ENCODE results near the gene FKBP2.

FKBP2 gene

GRCh38 chr11:64233913-64234586, 6.8 kb upstream of the FKBP2 start, which contains the start of gene VEGFB:
Gene VEGFB (plus strand): TSS chr11:64234584. CDS start chr11:64234834, 250 bp downstream.
- DNase-seq (ENCODE audit: low read depth, low spot score), result no peak
- no peak within 1 kb of the TSS; the same call in 1 of the 2 replicates for H3K27ac ChIP-seq
- peak within 1 kb of the TSS; percentile 68 for H3K9ac ChIP-seq (ENCODE audit: insufficient read length)
- TF ChIP-seq FOXP2 (optimal IDR thresholded peaks at IDR 0.05; ENCODE audit: control extremely low read depth, extremely low read length, insufficient read depth) (no peak), EZH2 (IDR thresholded peaks at IDR 0.05) (no peak), POLR2AphosphoS5 (IDR thresholded peaks at IDR 0.05; ENCODE audit: borderline replicate concordance, low read depth, low read length) (peak; percentile 36; the same call in 1 of the 2 replicates)
- no peaks in the 10 kb centered on the region for H3K9me3 ChIP-seq (ENCODE audit: low read depth, low read length)
- H3K4me3 ChIP-seq, result peak within 1 kb of the TSS; percentile 83
- peaks cover 5% of the 10 kb centered on the region; the same call in 1 of the 2 replicates for H3K36me3 ChIP-seq (ENCODE audit: insufficient read depth, low read length)

GRCh38 chr11:64234647-64235379, 6.1 kb upstream of the FKBP2 start:
- Histone ChIP-seq H3K27ac (no peak overlapping the region; the same call in 1 of the 2 replicates), H3K4me3 (peak overlapping the region; percentile 82)
- DNase-seq (ENCODE audit: low read depth, low spot score), result no peak

GRCh38 chr11:64235437-64236161, 5.3 kb upstream of the FKBP2 start:
- TF ChIP-seq FOXP2 (optimal IDR thresholded peaks at IDR 0.05; ENCODE audit: control extremely low read depth, extremely low read length, insufficient read depth) (no peak), EZH2 (IDR thresholded peaks at IDR 0.05) (no peak), POLR2AphosphoS5 (IDR thresholded peaks at IDR 0.05; ENCODE audit: borderline replicate concordance, low read depth, low read length) (no peak)
- Histone ChIP-seq H3K27ac (no peak overlapping the region), H3K36me3 (ENCODE audit: insufficient read depth, low read length) (peaks cover 5% of the 10 kb centered on the region; the same call in 1 of the 2 replicates), H3K9ac (ENCODE audit: insufficient read length) (no peak overlapping the region), H3K9me3 (ENCODE audit: low read depth, low read length) (no peaks in the 10 kb centered on the region), H3K4me3 (peak overlapping the region; percentile 82)
- no peak for DNase-seq (ENCODE audit: low read depth, low spot score)

More at GRCh38 chr11:64234647-64235379, 6.1 kb upstream of the FKBP2 start:
- Histone ChIP-seq H3K9me3 (ENCODE audit: low read depth, low read length) (no peaks in the 10 kb centered on the region), H3K9ac (ENCODE audit: insufficient read length) (no peak overlapping the region), H3K36me3 (ENCODE audit: insufficient read depth, low read length) (peaks cover 5% of the 10 kb centered on the region; the same call in 1 of the 2 replicates)
- TF ChIP-seq POLR2AphosphoS5 (IDR thresholded peaks at IDR 0.05; ENCODE audit: borderline replicate concordance, low read depth, low read length), result peak; percentile 32; the same call in 1 of the 2 replicates
- TF ChIP-seq FOXP2 (optimal IDR thresholded peaks at IDR 0.05; ENCODE audit: control extremely low read depth, extremely low read length, insufficient read depth), result no peak
- TF ChIP-seq EZH2 (IDR thresholded peaks at IDR 0.05), result no peak

GRCh38 chr11:64237484-64237951, 3.4 kb upstream of the FKBP2 start:
- Histone ChIP-seq H3K27ac (no peak overlapping the region), H3K4me3 (no peak overlapping the region), H3K9ac (ENCODE audit: insufficient read length) (no peak overlapping the region), H3K36me3 (ENCODE audit: insufficient read depth, low read length) (peaks cover 5% of the 10 kb centered on the region; the same call in 1 of the 2 replicates), H3K9me3 (ENCODE audit: low read depth, low read length) (no peaks in the 10 kb centered on the region)
- no peak for DNase-seq (ENCODE audit: low read depth, low spot score)
- TF ChIP-seq FOXP2 (optimal IDR thresholded peaks at IDR 0.05; ENCODE audit: control extremely low read depth, extremely low read length, insufficient read depth) (no peak), EZH2 (IDR thresholded peaks at IDR 0.05) (no peak), POLR2AphosphoS5 (IDR thresholded peaks at IDR 0.05; ENCODE audit: borderline replicate concordance, low read depth, low read length) (no peak)

- H3K36me3 ChIP-seq (ENCODE audit: insufficient read depth, low read length), result peaks cover 5% of the 10 kb centered on the region; the same call in 1 of the 2 replicates
- H3K9me3 ChIP-seq (ENCODE audit: low read depth, low read length), result no peaks in the 10 kb centered on the region
- H3K27ac ChIP-seq, result no peak overlapping the region
- no peak overlapping the region for H3K4me3 ChIP-seq
- no peak for TF ChIP-seq POLR2AphosphoS5 (IDR thresholded peaks at IDR 0.05; ENCODE audit: borderline replicate concordance, low read depth, low read length)
- no peak for TF ChIP-seq EZH2 (IDR thresholded peaks at IDR 0.05)
- no peak for TF ChIP-seq FOXP2 (optimal IDR thresholded peaks at IDR 0.05; ENCODE audit: control extremely low read depth, extremely low read length, insufficient read depth)
- DNase-seq (ENCODE audit: low read depth, low spot score), result no peak
- H3K9ac ChIP-seq (ENCODE audit: insufficient read length), result no peak overlapping the region
These were observed 2.8 kb upstream of the FKBP2 start for GRCh38 chr11:64238076-64238475.

GRCh38 chr11:64238999-64239398, 1.9 kb upstream of the FKBP2 start:
- H3K4me3 ChIP-seq, result no peak overlapping the region
- DNase-seq (ENCODE audit: low read depth, low spot score), result no peak
- H3K36me3 ChIP-seq (ENCODE audit: insufficient read depth, low read length), result peaks cover 6% of the 10 kb centered on the region; the same call in 1 of the 2 replicates
- H3K9me3 ChIP-seq (ENCODE audit: low read depth, low read length), result no peaks in the 10 kb centered on the region
- H3K9ac ChIP-seq (ENCODE audit: insufficient read length), result no peak overlapping the region
- TF ChIP-seq FOXP2 (optimal IDR thresholded peaks at IDR 0.05; ENCODE audit: control extremely low read depth, extremely low read length, insufficient read depth) (no peak), EZH2 (IDR thresholded peaks at IDR 0.05) (no peak), POLR2AphosphoS5 (IDR thresholded peaks at IDR 0.05; ENCODE audit: borderline replicate concordance, low read depth, low read length) (no peak)
- peak overlapping the region; percentile 46 for H3K27ac ChIP-seq

GRCh38 chr11:64239662-64240434, 1.0 kb upstream of the FKBP2 start:
- Histone ChIP-seq H3K4me3 (peak overlapping the region; percentile 99), H3K27ac (peak overlapping the region; percentile 93), H3K36me3 (ENCODE audit: insufficient read depth, low read length) (peaks cover 9% of the 10 kb centered on the region; the same call in 1 of the 2 replicates), H3K9ac (ENCODE audit: insufficient read length) (peak overlapping the region; percentile 84), H3K9me3 (ENCODE audit: low read depth, low read length) (no peaks in the 10 kb centered on the region)
- DNase-seq (ENCODE audit: low read depth, low spot score), result no peak
- TF ChIP-seq POLR2AphosphoS5 (IDR thresholded peaks at IDR 0.05; ENCODE audit: borderline replicate concordance, low read depth, low read length), result no peak
- TF ChIP-seq FOXP2 (optimal IDR thresholded peaks at IDR 0.05; ENCODE audit: control extremely low read depth, extremely low read length, insufficient read depth), result no peak
- no peak for TF ChIP-seq EZH2 (IDR thresholded peaks at IDR 0.05)

Data from SK-N-MC (cell line).